Medulla oblongata (tissue), 1 donor: ENCODE data around the gene COL5A2.

Source experiments
- DNase-seq: peaks from one replicate; pipeline ENCODE4 v3.0.0-alpha.2; 2015; ENCODE audit errors: extremely low spot score

COL5A2 gene

DNA sequence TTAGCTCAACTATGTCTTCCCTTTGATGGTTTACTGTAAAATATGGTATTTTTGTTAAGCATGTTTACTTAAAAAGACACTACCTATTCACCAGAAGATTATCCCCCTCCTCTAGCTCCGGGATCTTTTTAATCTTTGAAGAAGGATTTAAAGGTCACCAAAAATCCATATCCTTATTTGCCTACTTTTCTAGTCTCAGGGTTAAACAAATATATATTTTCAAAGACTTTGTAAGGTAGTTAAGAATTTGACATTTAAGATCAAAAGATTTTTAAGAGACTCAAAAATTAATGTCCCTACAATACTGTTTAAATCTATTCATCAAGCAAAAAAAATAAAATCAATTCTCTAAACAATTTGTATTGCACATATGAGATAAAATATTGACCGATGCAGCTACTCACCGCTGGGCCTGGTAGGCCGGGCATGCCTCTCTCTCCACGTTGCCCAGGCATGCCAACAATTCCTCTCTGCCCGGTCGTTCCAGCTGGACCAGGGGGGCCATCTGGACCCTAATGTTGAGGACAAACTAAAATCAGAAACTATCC is 129.3 kb downstream of the COL5A2 start:
- DNase-seq: no peak

DNA sequence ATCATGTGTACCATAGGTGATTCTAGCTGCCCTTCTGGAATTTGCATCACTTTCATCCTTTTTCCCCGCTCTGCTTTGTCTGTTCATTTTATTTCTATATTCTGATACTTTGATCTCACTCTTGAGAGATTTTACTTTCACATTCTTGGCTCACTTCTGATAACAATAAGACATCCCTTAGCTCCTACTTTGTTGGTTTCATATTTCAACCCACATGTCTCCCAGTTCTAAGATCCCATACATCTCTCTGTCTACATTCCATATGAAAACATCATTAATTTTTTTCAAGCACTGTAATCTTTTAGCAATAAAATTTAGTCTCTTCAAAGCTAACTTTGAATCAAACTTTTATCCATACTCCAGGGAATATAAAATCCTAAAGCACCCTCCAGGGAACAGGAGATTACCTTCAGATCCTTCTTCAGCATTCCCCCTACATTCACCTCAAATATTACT is 129.8 kb downstream of the COL5A2 start:
- DNase-seq: no peak

DNA sequence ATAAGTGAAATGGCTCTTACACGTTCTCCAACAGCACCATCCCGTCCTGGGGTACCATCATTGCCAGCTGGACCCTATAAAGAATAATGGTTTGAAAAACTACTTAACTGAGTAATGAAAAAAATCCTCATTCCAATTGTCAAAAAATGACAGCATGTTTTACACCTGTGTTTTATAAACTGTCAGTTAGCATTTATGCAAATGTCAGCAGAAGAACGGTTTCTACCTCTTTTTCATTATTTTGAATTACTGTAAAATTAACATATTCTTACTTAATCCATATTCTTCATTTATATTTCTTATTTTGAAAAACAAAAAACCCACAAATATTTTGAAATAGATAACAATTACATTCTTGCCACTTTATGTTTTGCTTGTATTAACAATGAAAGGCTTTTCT is 131.4 kb downstream of the COL5A2 start:
- no peak for DNase-seq

DNA sequence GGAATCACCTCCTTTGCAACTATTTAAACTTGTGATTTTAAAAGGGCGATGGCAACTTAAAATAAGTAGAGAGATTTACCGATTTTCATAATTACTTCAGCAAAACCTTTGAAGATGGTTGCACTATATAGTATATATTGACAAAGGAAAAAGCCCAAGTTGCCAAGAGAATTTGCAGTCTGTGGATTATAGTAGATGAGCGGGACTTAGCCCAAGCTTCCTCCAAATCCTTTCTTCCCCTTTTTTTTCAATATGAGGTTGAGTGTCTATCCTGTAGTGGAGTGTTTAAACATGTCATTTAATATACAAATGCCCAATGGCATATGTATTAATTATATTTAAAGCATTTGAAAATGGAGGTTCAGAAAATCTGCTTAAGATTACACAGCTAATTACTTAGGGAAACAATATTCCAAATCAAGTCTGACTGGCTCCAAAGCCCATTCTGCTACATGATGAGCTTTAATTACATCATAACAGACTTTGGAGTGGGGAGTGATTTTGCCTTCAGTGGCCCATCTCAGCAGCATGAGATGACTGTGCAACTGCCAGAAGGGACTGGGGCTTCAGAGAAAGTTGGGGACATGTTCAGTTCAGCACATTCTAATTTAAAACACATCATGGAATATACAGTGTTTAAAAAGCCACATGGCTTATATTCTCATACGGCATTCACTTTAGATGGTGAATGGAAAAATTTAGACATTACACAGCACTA is 132.2 kb downstream of the COL5A2 start:
- no peak for DNase-seq

DNA sequence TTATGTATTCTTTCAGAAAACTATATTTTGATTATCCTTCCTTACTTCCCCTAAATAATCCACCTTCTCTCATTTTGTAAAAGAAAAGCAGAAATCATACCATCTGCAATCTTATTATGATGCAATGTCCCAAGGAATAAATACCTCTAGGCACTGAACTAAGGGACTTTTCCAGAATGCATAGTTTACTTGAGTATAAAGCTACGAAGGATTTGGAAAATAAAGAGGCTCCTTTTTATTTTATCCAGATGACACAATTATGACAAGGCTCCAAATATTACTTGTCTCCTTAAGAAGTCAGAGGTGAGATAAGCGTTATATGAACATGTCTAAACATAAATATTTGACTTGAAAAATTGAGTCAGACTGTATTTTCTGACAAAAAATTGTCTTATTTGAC is 133.2 kb downstream of the COL5A2 start:
- no peak for DNase-seq

DNA sequence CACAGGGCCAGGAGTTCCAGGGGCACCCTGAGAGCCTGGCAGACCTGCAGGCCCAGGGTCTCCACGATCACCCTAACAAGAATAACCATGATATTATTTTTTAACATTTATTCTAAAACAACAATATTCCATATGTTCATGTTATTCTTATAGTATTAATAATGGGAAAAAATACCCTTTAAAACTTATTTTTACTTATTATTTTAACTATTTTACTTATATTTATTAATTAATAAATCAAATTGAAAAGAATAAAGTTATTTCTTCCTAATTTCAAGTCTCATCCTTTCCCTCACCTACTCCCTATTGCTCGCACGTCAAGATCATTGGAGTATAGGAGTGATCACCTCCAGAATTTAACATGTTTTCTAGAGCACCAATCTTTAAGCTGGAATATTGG is 133.7 kb downstream of the COL5A2 start:
- DNase-seq: no peak

DNA sequence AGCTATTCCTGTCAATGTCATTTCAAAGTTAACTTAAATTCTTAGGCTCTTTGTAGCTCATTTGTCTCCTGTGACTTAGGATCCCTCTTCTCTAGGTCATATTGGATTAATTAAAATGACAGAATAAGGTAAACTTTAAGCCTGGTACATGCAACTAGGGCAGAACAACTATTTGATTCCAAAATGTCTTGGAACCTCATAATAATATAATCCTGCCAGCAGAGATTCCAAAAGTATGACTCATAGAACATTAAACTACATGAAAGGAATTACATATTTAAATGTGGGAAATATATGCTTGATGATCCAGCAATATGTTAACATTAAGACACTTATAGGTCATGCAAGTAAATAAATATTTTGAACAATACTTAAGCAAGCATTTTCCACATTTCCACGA is 142.0 kb downstream of the COL5A2 start:
- DNase-seq: no peak

DNA sequence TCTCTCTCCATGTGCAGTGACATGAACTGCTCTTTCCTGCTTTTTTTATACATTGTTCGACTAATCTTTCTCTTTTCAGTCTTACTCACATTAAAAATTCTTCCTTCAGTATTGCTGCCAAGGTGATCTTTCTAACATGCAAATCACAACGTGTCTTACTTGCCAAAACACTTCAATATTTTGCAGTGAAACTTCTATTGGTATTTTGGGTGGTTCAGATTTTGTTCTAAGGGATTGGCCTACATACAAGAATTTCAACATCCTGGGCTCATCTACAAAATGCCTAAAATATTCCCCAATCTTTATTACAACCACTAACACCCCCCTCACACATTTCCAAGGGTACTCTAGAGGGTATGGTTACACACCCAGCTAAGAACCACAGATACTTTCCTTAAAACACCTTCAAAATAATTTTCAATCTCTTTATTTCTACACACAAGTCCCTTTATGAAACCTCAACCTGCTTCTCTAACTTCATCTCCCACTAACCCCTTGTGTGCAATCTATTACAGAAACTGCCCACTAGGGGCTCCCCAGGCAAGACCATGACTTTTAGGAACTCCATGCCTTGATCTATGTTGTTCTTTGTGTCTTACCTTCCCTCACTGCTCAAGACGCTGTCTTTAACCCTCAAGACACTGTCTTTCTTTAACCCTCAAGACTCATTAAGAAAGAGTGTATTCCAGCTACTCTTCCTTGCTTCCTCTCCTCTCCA is 154.5 kb downstream of the COL5A2 start:
- no peak for DNase-seq

DNA sequence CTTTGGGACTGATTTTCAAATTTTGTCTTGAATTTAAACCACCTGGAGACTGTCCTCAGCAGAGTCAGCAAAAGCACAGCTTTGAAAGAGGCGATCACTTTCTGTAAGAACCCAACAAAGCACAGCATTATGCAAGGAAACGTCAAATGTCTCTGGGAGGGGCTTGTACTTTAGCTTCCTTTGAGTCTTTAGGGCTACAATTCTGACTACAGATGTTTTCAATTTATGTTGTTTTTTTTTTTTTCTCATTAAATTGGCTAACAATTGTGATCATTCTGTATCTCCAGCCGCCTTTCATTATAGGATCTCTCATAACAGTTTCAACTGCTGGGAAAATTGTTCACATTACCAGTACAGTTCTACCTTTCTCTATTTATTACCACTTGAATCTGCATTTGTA is 157.1 kb downstream of the COL5A2 start:
- DNase-seq: no peak

DNA sequence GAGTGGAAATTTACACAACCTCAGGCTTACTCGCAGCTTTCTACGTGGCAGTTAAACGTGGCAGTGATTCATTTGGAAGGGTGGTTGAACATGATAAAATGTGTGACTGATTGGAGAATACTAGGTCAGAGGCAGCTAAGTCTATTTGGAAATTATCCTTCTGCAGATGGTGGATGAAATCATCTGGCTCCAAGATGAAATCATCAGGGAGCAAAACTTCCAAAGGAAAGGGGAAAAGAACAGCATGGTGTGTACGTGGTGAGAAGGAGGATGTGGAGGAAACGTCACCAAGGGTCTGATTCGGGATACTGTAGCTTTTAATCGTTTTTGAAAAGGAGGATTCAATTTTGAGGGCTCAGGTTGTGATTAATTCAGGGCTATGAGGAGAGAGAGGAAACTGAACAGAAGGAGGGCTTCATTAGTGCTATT is 157.5 kb downstream of the COL5A2 start:
- no peak for DNase-seq

DNA sequence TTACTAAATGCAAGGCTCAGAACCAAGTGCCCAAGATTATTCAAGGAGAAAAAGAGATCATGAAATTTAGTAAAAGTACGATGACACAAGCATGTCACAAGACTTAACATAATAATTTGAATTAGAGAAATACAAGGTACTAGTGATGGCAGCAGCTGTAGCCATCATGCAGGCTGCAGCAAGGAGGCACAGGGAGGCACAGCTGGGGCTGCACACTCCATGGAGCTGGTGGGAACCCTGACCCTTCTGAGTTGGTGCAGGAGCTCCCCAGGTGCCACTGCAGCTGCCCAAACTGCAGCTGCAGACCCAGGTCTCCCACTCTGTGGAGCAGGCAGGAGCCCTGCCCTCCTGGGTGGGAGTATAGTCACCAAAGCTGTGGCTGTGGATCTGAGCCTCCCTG is 159.4 kb downstream of the COL5A2 start:
- DNase-seq: no peak

DNA sequence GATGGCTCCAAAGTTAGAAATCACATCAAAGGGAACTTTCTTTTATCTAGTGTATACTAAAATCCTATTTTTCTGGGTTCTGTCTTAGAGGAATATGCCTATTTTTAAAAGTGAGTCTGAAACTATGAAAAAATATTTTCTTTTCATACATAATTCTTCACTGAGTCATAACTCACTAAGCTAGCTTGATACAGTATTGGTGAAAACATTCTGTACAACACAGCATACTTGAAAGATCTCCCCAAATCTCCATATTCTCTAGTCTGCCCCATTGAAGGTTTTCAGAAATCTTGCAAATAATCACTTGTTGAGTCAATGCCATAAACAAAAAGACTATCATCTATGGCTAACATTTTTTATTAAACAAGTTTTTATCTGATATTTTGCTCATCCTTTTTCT is 160.9 kb downstream of the COL5A2 start:
- DNase-seq: no peak

DNA sequence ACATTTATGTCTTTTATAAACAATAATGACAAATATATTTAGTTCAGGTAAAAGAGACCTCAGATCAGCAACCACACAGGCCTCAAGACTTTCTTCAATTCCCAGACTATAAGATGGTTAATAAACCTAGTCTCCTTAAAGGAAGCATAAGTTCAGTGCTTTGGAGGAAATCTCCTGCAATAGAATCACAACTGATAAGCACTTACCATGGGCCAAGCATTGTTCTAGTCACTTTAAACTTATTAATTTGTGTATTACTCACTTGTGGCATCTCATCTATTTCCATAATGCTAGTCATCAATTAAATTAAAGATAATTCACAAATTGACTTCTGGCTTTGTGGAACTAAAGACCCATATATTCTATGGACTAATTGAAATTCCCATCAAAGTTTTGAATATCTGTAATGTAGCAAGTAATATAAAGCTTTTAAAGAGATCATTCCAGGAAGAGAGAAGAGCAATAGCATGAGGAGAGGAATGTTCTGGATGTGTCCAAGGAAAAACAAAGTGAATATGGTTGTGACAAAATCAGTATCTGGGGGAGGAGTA is 163.2 kb downstream of the COL5A2 start:
- DNase-seq: no peak

DNA sequence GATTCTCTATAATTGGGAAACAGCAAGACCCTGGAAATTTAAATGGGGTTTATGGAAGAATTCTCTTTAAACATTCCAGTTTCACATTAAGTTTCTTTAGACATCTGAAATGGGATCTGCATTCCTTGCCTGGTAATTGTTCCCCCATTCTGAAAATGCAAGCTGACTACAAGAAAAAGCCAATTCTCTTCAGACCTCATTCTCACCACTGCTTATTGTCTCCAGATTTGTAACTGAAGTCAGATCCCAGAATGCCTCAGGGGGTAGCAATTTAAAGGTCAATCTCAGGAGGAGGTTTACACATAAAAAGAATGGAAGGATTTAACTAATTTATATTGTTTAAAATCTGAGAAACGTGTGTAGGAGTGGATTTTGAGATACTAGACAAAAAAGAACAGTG is 164.2 kb downstream of the COL5A2 start:
- DNase-seq: no peak

DNA sequence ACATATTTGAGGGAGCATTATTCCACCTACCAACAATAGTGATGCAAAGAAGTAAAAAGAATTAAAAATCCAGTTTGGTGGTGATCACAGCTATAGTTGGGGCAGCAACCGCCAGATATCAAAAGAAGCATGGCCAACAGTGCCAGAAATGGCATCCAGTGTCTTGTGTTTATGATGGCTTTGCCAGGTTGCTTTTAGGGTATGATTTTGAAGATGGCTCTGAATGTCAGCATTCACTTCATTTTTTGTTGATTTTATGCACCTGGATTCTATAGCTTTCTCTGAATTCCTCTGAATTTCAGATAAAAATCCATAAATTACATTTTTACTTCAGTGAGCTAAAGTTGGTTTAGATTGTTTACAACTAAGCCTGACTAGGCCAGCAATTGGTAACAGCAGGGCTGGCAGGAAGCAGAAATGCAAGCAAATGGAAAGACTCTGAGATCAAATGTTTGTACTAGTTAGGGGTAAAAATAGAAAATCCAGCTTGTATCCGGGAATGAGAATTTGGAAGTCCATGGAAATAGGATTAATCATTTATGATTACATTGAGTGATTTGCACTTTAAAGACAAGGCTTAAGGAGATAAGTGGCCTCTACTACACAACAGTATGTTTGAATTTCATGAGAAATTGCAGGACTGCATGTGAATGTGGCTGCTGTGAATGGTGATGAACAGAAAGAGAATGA is 165.0 kb downstream of the COL5A2 start:
- no peak for DNase-seq

DNA sequence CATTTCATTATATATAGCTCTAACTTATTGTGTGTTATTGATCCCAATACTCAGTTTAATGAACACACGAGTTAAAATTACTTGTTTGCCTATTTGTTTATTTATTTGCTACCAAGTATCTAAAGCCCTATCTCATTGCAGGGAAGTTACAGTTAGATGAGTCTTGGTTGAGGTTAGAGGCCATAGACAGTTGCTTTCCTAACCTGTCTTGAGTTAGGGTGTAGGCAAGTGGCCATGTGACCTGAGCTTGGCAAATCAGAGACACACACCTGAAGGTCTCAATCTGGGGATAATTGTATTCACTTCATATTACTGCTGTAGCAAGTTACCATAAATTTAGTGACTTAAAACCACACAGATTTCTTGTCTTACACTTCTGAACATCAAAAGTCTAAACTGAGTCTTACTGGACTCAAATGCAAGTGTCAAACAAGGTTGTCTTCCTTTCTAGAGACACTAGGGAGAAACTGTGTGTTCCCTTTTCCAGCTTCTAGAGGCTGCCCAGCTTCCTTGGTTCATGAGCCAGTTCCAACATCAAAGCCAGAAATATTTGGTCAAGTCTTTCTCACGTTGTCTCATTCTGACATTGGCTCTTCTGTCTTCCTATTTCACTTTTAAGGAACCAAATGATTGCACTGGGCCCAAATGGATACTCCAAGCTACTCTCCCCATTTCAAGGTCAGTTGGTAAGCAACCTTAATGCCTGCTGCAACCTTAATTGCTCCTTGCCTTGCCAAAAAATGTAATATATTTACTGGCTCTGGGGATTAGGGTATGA is 165.7 kb downstream of the COL5A2 start:
- no peak for DNase-seq

DNA sequence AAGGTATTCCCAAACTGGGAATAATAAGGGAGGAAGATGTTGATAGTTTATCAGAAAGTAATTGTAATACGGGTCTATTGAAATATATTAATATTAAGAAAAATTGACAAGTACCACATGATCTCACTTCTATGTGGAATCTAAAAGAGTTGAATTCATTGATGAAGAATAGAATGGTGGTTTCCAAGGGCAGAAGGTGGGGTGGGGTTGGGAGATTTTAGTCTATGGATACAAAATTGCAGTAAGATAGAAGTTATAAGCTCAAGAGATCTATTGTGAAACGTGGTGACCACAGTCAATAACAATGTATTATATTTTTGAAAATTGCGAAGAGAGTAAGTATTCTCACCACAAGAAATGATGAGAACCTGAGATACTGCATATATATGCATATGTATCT is 166.5 kb downstream of the COL5A2 start:
- no peak for DNase-seq

DNA sequence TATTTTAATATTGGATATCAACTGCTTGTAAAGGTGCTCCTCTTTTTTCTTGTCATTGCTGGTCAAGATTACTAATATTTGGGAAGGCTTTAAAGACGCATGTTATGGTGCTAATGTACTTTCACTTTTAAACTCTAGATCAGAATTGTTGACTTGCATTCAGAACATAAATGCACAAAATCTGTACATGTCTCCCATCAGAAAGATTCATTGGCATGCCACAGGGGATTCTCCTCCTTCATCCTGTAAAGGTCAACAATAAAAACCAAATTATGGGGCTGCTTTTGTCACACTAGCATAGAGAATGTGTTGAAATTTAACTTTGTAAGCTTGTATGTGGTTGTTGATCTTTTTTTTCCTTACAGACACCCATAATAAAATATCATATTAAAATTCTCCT is 167.2 kb downstream of the COL5A2 start:
- no peak for DNase-seq

DNA sequence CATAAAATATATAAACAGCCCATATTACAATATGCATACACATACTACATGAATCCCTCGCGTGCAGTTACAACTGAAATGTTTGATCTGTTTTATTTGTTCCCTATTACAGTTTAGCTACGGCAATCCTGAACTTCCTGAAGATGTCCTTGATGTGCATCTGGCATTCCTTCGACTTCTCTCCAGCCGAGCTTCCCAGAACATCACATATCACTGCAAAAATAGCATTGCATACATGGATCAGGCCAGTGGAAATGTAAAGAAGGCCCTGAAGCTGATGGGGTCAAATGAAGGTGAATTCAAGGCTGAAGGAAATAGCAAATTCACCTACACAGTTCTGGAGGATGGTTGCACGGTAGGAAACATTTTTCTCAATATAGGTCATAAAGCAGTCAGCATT is 169.0 kb downstream of the COL5A2 start:
- DNase-seq: no peak

DNA sequence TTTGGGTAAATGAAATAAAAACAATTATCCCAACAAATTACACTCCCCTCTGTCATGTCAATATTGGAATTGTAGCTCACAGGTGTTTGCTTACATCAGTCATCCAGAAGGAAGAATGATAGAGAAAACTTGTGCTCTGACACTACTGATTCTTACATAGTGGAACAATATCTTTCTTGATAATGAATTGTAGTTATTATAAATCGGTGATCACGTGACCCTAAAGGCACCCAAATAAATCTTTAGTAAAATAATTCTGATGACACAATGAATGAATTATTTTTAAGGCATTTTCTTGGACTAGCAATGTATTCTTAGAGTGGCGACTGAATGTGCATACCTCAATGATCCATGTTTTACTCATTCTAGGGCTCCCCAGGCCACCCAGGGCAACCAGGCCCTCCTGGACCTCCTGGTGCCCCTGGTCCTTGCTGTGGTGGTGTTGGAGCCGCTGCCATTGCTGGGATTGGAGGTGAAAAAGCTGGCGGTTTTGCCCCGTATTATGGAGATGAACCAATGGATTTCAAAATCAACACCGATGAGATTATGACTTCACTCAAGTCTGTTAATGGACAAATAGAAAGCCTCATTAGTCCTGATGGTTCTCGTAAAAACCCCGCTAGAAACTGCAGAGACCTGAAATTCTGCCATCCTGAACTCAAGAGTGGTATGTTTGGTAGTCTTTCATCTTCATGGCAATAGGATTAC is 170.9 kb downstream of the COL5A2 start:
- no peak for DNase-seq

DNA sequence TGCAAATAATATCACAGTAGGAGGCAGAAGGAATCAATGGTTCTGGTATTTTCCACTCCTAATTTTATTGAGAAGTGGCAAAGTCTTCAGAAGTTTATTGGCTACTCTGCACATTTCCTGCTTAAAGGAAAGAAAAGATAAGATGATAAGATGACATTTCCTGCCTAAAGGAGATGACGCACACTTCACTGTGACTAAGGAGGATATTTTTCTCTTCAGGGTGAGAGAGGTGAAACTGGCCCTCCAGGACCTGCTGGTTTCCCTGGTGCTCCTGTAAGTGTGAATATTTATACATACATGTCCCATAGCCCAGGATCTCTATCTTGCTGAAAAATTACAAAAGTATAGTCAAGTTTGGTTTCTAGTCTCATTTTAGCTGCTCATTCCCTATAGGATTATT is 177.5 kb downstream of the COL5A2 start:
- no peak for DNase-seq
